AG04449 (cell line): Measurements from ENCODE around the gene CHCHD6.

Source experiments
- CTCF ChIA-PET: fragments of 350-600 bp; formaldehyde crosslinking; extraction: SDS; loops from one replicate; lab custom pipeline; 2021; ENCODE audit warnings: antibody characterized with exemption; lab: Yijun Ruan, JAX
- POLR2A ChIA-PET: fragments of 400-600, 350-600 bp; formaldehyde crosslinking; extraction: SDS; loops from one replicate; lab custom pipeline; 2020; ENCODE audit warnings: antibody characterized with exemption, inconsistent platforms; lab: Yijun Ruan, JAX
- DNase-seq: peaks from one replicate; pipeline ENCODE4 v3.0.0-alpha.2; 2010; ENCODE audit warnings: low read depth, low spot score
- H3K4me3 ChIP-seq: 2 replicates; pipeline ENCODE4 v1.5.1; 2011; ENCODE audit warnings: low read depth, mild to moderate bottlenecking, control low read depth, low read length
- TF ChIP-seq, protein P1 (sequence below): IDR thresholded peaks from one replicate; pipeline ENCODE4 v1.5.1; 2011; ENCODE audit warnings: mild to moderate bottlenecking, moderate library complexity, low read length, control low read depth, inconsistent platforms; ENCODE audit not compliant: insufficient read depth; ENCODE audit errors: missing control alignments

The CHCHD6 gene

GRCh38 chr3:126667631-126668449 lies 36.2 kb upstream of the CHCHD6 start:
- ChIA-PET CTCF (interaction anchor here (1.8 to 3.5 kb wide), 2 partner anchors 12 to 145 kb away, joined by 4 to 19 read pairs; no protein-coding TSS in a partner anchor), POLR2A (no interaction called here)
- TF ChIP-seq, protein P1, sequence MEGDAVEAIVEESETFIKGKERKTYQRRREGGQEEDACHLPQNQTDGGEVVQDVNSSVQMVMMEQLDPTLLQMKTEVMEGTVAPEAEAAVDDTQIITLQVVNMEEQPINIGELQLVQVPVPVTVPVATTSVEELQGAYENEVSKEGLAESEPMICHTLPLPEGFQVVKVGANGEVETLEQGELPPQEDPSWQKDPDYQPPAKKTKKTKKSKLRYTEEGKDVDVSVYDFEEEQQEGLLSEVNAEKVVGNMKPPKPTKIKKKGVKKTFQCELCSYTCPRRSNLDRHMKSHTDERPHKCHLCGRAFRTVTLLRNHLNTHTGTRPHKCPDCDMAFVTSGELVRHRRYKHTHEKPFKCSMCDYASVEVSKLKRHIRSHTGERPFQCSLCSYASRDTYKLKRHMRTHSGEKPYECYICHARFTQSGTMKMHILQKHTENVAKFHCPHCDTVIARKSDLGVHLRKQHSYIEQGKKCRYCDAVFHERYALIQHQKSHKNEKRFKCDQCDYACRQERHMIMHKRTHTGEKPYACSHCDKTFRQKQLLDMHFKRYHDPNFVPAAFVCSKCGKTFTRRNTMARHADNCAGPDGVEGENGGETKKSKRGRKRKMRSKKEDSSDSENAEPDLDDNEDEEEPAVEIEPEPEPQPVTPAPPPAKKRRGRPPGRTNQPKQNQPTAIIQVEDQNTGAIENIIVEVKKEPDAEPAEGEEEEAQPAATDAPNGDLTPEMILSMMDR = no peak
- H3K4me3 ChIP-seq = no peak overlapping the region
- DNase-seq = no peak

GRCh38 chr3:126668450-126669401 lies 35.3 kb upstream of the CHCHD6 start:
- TF ChIP-seq, protein P1 = no peak
- POLR2A ChIA-PET = no interaction called here
- H3K4me3 ChIP-seq = no peak overlapping the region
- no peak for DNase-seq
- CTCF ChIA-PET = interaction anchor here (1.0 to 3.5 kb wide), 3 partner anchors 8 to 146 kb away, joined by 4 to 19 read pairs (median 4); no protein-coding TSS in a partner anchor

- ChIA-PET CTCF (interaction anchor here (1.7 kb wide), 1 partner anchor 8 kb away, joined by 8 read pairs; no protein-coding TSS in a partner anchor), POLR2A (no interaction called here)
- no peak overlapping the region for H3K4me3 ChIP-seq
- TF ChIP-seq, protein P1 = no peak
- no peak for DNase-seq
These were observed 32.5 kb upstream of the CHCHD6 start for GRCh38 chr3:126671521-126671920.

DNA sequence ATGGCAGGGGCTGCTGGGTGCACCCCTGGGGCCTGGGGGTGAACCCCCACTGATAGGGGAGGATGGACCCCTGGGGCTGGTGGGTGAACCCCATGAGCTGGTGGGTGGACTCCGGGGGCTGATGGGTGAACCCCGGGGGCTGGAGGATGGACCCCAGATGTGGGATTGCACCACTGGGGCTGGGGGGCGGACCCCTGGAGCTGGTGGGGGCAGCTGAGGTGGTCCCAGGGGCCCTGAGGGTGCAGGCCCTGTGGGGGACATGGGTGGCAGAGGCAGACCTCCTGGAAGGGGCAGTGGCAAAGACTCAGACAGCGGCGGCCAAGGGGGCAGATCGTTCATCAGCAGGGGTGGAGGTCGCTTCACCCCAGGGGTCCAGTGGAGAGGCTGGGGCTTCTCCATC lies 31.7 kb upstream of the CHCHD6 start:
- no peak overlapping the region for H3K4me3 ChIP-seq
- no peak for DNase-seq
- TF ChIP-seq, protein P1 = no peak
- CTCF ChIA-PET = interaction anchor here (0.9 to 1.7 kb wide), 2 partner anchors 8 to 873 kb away, joined by 3 to 8 read pairs; no protein-coding TSS in a partner anchor
- POLR2A ChIA-PET = no interaction called here

- TF ChIP-seq, protein P1 = no peak
- ChIA-PET POLR2A (no interaction called here), CTCF (interaction anchor here (0.9 to 1.1 kb wide), 2 partner anchors 872 to 875 kb away, joined by 3 read pairs; no protein-coding TSS in a partner anchor)
- no peak for DNase-seq
- no peak overlapping the region for H3K4me3 ChIP-seq
These were observed 31.3 kb upstream of the CHCHD6 start for GRCh38 chr3:126672741-126673140.
